ENCODE data around the gene IMPA2.

IMPA2 gene

GRCh38 chr18:11990539-11990938 lies 9.2 kb downstream of the IMPA2 start:
- no peak overlapping the region for H3K4me3 ChIP-seq (ENCODE audit: low read length)
- no peak for TF ChIP-seq ZNF274 (IDR thresholded peaks at IDR 0.05; ENCODE audit: low read depth, low read length)

GRCh38 chr18:11991021-11991795 lies 9.9 kb downstream of the IMPA2 start:
- no peak overlapping the region for H3K4me3 ChIP-seq (ENCODE audit: low read length)
- no peak for TF ChIP-seq ZNF274 (IDR thresholded peaks at IDR 0.05; ENCODE audit: low read depth, low read length)

GRCh38 chr18:11992096-11992790 lies 10.9 kb downstream of the IMPA2 start:
- no peak for TF ChIP-seq ZNF274 (IDR thresholded peaks at IDR 0.05; ENCODE audit: low read depth, low read length)
- H3K4me3 ChIP-seq (ENCODE audit: low read length): no peak overlapping the region

- no peak for TF ChIP-seq ZNF274 (IDR thresholded peaks at IDR 0.05; ENCODE audit: low read depth, low read length)
- H3K4me3 ChIP-seq (ENCODE audit: low read length): no peak overlapping the region
Observed at GRCh38 chr18:11993264-11993916, 12.1 kb downstream of the IMPA2 start.

GRCh38 chr18:11994336-11994702 lies 13.0 kb downstream of the IMPA2 start:
- no peak for TF ChIP-seq ZNF274 (IDR thresholded peaks at IDR 0.05; ENCODE audit: low read depth, low read length)
- H3K4me3 ChIP-seq (ENCODE audit: low read length): no peak overlapping the region

- H3K4me3 ChIP-seq (ENCODE audit: low read length): no peak overlapping the region
- TF ChIP-seq ZNF274 (IDR thresholded peaks at IDR 0.05; ENCODE audit: low read depth, low read length): no peak
Observed at GRCh38 chr18:11994703-11995444, 13.6 kb downstream of the IMPA2 start.

GRCh38 chr18:11995445-11996189 lies 14.3 kb downstream of the IMPA2 start:
- TF ChIP-seq ZNF274 (IDR thresholded peaks at IDR 0.05; ENCODE audit: low read depth, low read length): no peak

GRCh38 chr18:11996190-11996754 lies 15.0 kb downstream of the IMPA2 start:
- no peak overlapping the region for H3K4me3 ChIP-seq (ENCODE audit: low read length)
- TF ChIP-seq ZNF274 (IDR thresholded peaks at IDR 0.05; ENCODE audit: low read depth, low read length): no peak

More at GRCh38 chr18:11995445-11996189, 14.3 kb downstream of the IMPA2 start:
- H3K4me3 ChIP-seq (ENCODE audit: low read length): no peak overlapping the region

GRCh38 chr18:11996907-11997306 lies 15.6 kb downstream of the IMPA2 start:
- H3K4me3 ChIP-seq (ENCODE audit: low read length): no peak overlapping the region
- no peak for TF ChIP-seq ZNF274 (IDR thresholded peaks at IDR 0.05; ENCODE audit: low read depth, low read length)

GRCh38 chr18:11997466-11997865 lies 16.2 kb downstream of the IMPA2 start:
- TF ChIP-seq ZNF274 (IDR thresholded peaks at IDR 0.05; ENCODE audit: low read depth, low read length): no peak
- H3K4me3 ChIP-seq (ENCODE audit: low read length): no peak overlapping the region

- no peak for TF ChIP-seq ZNF274 (IDR thresholded peaks at IDR 0.05; ENCODE audit: low read depth, low read length)
- H3K4me3 ChIP-seq (ENCODE audit: low read length): no peak overlapping the region
Observed at GRCh38 chr18:11998193-11998592, 16.9 kb downstream of the IMPA2 start.

- H3K4me3 ChIP-seq (ENCODE audit: low read length): no peak overlapping the region
- no peak for TF ChIP-seq ZNF274 (IDR thresholded peaks at IDR 0.05; ENCODE audit: low read depth, low read length)
Observed at GRCh38 chr18:11999429-11999828, 18.1 kb downstream of the IMPA2 start.

- H3K4me3 ChIP-seq (ENCODE audit: low read length): no peak overlapping the region
- no peak for TF ChIP-seq ZNF274 (IDR thresholded peaks at IDR 0.05; ENCODE audit: low read depth, low read length)
Observed at GRCh38 chr18:12000072-12000659, 18.9 kb downstream of the IMPA2 start.

Measured in GM08714 (cell line).